AG04449 (cell line): Measurements from ENCODE around the gene WASL.

Experiments
- CTCF ChIA-PET: fragments of 350-600 bp; formaldehyde crosslinking; extraction: SDS; loops from one replicate; lab custom pipeline; 2021; ENCODE audit warnings: antibody characterized with exemption; lab: Yijun Ruan, JAX
- POLR2A ChIA-PET: fragments of 400-600, 350-600 bp; formaldehyde crosslinking; extraction: SDS; loops from one replicate; lab custom pipeline; 2020; ENCODE audit warnings: antibody characterized with exemption, inconsistent platforms; lab: Yijun Ruan, JAX
- DNase-seq: peaks from one replicate; pipeline ENCODE4 v3.0.0-alpha.2; 2010; ENCODE audit warnings: low read depth, low spot score
- H3K4me3 ChIP-seq: 2 replicates; pipeline ENCODE4 v1.5.1; 2011; ENCODE audit warnings: low read depth, mild to moderate bottlenecking, control low read depth, low read length
- CTCF ChIP-seq: IDR thresholded peaks from one replicate; pipeline ENCODE4 v1.5.1; 2011; ENCODE audit warnings: mild to moderate bottlenecking, moderate library complexity, low read length, control low read depth, inconsistent platforms; ENCODE audit not compliant: insufficient read depth; ENCODE audit errors: missing control alignments

Gene WASL

GRCh38 chr7:123771256-123771655 is 22.5 kb upstream of the WASL start:
- CTCF ChIA-PET, result no interaction called here
- POLR2A ChIA-PET, result no interaction called here
- DNase-seq, result no peak
- H3K4me3 ChIP-seq, result no peak overlapping the region
- no peak for TF ChIP-seq CTCF

- H3K4me3 ChIP-seq, result no peak overlapping the region
- DNase-seq, result no peak
- ChIA-PET POLR2A (no interaction called here), CTCF (no interaction called here)
- TF ChIP-seq CTCF, result no peak
These were observed 21.6 kb upstream of the WASL start for GRCh38 chr7:123770378-123770777.

- POLR2A ChIA-PET, result no interaction called here
- CTCF ChIA-PET, result interaction anchor here (1.9 kb wide), 1 partner anchor 28 kb away, joined by 5 read pairs; no protein-coding TSS in a partner anchor
- no peak for DNase-seq
- TF ChIP-seq CTCF, result no peak
- no peak overlapping the region for H3K4me3 ChIP-seq
These were observed 20.6 kb upstream of the WASL start for GRCh38 chr7:123769371-123769770.

GRCh38 chr7:123768493-123768892 is 19.7 kb upstream of the WASL start:
- H3K4me3 ChIP-seq, result no peak overlapping the region
- CTCF ChIA-PET, result interaction anchor here (1.9 kb wide), 1 partner anchor 29 kb away, joined by 5 read pairs; no protein-coding TSS in a partner anchor
- POLR2A ChIA-PET, result no interaction called here
- DNase-seq, result no peak
- no peak for TF ChIP-seq CTCF

- DNase-seq, result no peak
- no peak for TF ChIP-seq CTCF
- POLR2A ChIA-PET, result no interaction called here
- no peak overlapping the region for H3K4me3 ChIP-seq
- CTCF ChIA-PET, result no interaction called here
These were observed 14.4 kb upstream of the WASL start for GRCh38 chr7:123763191-123763661.

GRCh38 chr7:123761729-123762128 is 12.9 kb upstream of the WASL start:
- no peak overlapping the region for H3K4me3 ChIP-seq
- DNase-seq, result no peak
- CTCF ChIA-PET, result no interaction called here
- POLR2A ChIA-PET, result no interaction called here
- TF ChIP-seq CTCF, result no peak
